NCI-H1417 (cell line): Measurements from ENCODE around the gene GNG7.
"Not testable (repeated sequence)": the region's sequence is repeated elsewhere in the genome, so short reads cannot be mapped to it uniquely, and the experiment has no call there.

Source experiments
- DNase-seq, 3 experiments: peaks; one replicate each; lab custom pipeline; 2025; lab: John Stamatoyannopoulos, UW

The GNG7 gene

GRCh38 chr19:2575734-2576481 lies 126.6 kb downstream of the GNG7 start:
- DNase-seq = no peak

- no peak for DNase-seq
Measured at GRCh38 chr19:2574971-2575630, 127.4 kb downstream of the GNG7 start.

GRCh38 chr19:2574478-2574931 lies 128.0 kb downstream of the GNG7 start:
- DNase-seq = no peak

DNA sequence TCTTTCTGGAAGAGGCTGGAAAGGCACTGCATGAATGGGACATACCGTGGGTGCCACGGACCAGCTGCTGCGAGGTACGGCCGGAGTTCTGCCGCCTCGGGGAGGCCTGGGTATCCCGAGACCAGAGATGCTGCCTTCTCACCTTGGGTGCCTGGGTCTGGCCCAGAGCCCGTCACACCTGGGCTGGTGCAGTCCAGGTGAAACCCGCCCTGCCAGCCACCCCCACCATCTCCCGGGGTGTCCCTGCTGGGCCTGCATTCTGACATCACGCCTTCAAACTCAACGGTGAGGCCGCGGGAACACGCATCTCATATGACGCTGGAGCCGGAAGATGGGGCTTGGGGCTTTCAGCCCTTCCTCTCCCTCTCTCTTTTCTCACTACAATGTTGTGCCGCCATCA lies 128.6 kb downstream of the GNG7 start:
- DNase-seq = no peak

GRCh38 chr19:2572152-2572551 lies 130.3 kb downstream of the GNG7 start:
- not testable (repeated sequence) for DNase-seq

DNA sequence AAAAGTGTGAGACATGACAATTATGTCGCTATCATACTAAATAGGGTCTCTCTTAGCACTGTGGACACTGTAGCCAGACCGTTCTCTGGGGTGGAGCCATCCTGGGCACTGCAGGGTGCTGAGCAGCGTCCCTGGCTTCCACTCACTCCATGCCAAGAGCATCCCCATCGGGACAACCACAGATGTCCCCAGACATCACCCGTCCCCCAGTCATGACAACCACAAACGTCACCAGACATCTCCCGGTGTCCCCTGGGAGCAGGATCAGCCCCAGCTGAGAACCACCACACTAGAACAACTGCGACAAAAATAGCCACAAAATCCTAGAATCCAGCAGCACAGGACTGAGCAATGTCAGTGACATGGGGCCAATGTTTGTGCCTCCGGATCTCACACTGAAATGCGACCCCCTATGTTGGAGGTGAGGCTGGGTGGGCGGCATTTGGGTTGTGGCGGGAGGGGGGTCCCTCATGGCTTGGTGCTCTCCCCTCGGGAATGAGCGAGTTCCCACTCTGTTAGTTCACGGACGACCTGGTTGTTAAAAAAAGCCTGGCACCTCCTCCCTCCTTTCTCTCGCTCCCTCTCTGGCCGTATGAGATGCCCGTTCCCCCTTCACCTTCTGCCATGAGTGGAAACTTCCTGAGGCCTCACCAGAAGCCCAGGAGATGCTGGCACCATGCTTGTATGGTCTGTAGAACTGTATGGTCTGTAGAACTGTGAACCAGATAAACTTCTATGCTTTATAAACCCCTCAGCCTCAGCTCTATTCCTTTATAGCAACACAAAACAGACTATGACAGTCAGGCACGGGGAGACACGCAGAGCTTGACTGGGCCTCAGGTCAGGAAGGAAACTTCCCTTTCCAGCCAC lies 132.7 kb downstream of the GNG7 start:
- DNase-seq = no peak

- DNase-seq = no peak
Measured at GRCh38 chr19:2567996-2568395, 134.5 kb downstream of the GNG7 start.

- no peak for DNase-seq
Measured at GRCh38 chr19:2567580-2567979, 134.9 kb downstream of the GNG7 start.

GRCh38 chr19:2563546-2563945 lies 138.9 kb downstream of the GNG7 start:
- DNase-seq = not testable (repeated sequence)

DNA sequence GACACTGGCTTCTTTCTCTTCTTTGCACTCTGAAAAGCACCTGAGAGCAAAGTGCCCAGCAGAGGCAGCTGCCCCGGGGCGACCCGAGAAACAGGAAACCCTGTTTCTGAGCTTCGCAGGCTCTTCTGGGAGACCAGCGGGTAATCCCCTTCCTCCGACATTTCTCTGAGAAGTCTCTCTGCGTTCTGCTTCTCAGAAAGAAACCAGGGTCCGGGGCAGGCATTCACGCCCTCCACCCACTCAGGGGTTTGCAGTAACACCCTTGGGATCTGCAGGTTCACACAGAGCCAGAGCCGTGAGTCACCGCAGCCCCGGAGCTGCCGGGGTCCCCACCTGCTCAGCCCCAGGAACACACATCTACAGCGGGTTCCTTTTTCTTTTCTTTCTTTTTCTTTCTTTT lies 140.6 kb downstream of the GNG7 start:
- no peak for DNase-seq

GRCh38 chr19:2561221-2561620 lies 141.3 kb downstream of the GNG7 start:
- no peak for DNase-seq

DNA sequence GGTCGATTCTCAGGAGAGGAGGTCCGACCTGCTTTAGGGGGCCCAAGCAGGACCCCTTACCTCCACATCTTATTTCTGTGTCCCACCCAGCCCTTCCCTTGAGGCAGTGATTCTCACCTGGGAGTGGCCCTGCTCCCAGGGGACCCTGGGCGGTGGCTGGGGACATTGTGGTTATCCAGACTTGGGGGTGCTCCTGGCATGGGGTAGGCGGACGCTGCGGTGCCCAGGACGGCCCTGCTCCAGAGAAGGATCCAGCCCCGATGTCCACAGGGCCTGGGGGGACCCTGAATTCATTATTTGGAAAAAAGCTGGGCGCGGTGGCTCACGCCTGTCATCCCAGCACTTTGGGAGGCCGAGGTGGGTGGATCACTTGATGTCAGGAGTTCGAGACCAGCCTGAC lies 142.1 kb downstream of the GNG7 start:
- no peak for DNase-seq

DNA sequence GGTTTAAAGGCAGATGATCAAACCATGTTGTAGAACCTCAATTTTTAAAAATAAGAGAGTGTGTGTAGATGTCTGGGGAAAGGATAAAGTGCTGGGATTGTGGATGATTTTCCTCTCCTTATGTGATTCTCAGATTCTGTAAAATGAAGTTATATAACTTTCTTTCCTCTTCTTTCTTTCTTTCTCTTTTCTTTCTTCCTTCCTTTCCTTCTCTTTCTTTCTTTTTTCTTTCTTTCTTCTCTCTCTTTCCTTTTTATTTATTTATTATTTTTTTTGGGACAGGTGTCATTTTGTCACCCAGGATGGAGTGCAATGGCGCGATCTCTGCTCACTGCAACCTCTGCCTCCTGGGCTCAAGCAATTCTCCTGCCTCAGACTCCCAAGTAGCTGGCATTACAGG lies 144.0 kb downstream of the GNG7 start:
- DNase-seq = no peak

GRCh38 chr19:2558131-2558530 lies 144.4 kb downstream of the GNG7 start:
- DNase-seq = not testable (repeated sequence)

GRCh38 chr19:2557093-2557440 lies 145.4 kb downstream of the GNG7 start:
- no peak for DNase-seq

- DNase-seq = no peak
Measured at GRCh38 chr19:2556221-2557092, 146.0 kb downstream of the GNG7 start.

GRCh38 chr19:2555422-2556220 lies 146.9 kb downstream of the GNG7 start:
- no peak for DNase-seq

DNA sequence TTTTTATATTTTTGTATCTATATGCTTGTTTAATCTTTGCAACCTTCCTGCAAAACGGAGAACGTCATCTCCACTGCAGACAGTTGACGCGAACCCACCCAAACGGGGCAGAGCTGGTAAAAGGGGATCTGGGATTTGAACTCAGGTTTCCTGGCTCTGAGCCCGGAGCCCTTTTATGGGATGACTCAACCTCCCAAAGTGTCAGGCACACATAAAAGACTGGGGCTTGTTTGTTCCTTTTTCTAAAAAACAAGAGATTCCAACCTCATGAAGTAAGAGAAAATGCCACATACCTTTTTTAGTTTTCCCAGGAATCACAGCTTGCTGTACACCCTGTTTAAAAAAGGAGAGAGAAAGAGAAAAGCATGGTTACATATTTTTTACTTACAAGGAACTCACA lies 147.6 kb downstream of the GNG7 start:
- DNase-seq = no peak

DNA sequence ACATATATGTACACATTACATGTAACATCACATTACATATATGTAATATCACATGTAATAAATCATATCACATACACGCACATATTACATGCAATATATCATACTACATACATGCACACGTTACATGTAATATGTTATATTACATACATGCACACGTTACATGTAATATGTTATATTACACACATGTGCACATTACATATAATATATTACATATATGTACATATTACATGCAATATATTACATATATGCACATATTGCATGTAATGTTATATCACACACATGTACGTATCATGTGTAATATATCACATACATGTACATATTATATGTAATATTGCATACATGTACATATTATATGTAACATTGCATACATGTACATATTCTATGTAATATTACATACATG lies 149.0 kb downstream of the GNG7 start:
- DNase-seq = no peak

DNA sequence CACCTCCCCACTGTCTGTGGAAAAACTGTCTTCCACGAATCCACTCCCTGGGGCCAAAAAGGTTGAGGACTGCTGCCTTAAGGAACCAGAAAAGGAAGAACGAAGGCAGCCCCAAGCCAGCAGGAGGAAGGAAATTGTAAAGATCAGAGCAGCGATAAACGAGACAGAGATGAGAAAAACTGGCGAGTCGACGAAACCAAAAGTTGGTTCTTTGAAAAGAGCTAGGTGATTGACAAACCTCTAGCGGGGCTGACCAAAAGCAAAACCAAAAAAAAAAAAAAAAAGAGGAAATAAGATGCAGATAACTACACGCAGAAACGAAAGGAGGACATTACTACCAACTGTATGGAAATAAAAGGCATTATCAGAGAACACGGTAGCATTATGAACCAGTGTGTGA lies 149.6 kb downstream of the GNG7 start:
- no peak for DNase-seq

DNA sequence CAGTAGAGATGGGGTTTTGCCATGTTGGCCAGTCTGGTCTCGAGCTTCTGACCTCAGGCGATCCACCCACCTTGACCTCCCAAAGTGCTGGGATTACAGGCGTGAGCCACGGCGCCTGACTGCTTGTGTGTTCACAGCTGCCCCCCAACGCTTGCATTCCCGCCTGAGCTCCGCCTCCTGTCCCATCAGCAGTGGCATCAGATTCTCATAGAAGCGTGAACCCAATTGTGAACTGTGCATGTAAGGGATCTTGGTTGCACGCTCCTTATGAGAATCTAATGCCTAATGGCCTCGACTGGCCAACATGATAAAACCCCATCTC lies 150.7 kb downstream of the GNG7 start:
- DNase-seq = no peak
